H1 (cell line): ENCODE data around the gene TBC1D32. TPM values are rescaled to one million over a fixed set of nuclear protein-coding genes. Genes with fewer than 3 reads are reported as not detected.

ENCODE experiments used
- CTCF ChIA-PET: fragments of 300-600 bp; sonication (Branson Sonifier 250); formaldehyde crosslinking; loops from one replicate; lab custom pipeline; 2021; ENCODE audit not compliant: partially characterized antibody; lab: Charles Lee
- POLR2A ChIA-PET: fragments of 300-600 bp; sonication (Branson Sonifier 250); formaldehyde crosslinking; loops from one replicate; lab custom pipeline; 2021; ENCODE audit warnings: inconsistent platforms; ENCODE audit not compliant: partially characterized antibody; lab: Charles Lee
- DNase-seq, 2 experiments: peaks; one replicate each; pipeline versions ENCODE4 v3.0.0 to v3.0.0-alpha.2; 2010 to 2022; ENCODE audit warnings: low spot score in 2 of 2, low read depth in 1 of 2, mixed read lengths in 1 of 2
- FAIRE-seq: peaks from 2 replicates; lab custom pipeline; 2011; peaks lifted over from hg19 to GRCh38; lab: Jason Lieb, UNC
- H2AFZ ChIP-seq: 2 replicates; pipeline ENCODE4 v1.8.1; 2012; ENCODE audit warnings: low read length, inconsistent platforms
- H2AK5ac ChIP-seq: 2 replicates; pipeline ENCODE4 v1.6.1; 2013; ENCODE audit warnings: low read depth, low read length
- H2BK120ac ChIP-seq: replicated peaks from 2 replicates; pipeline ENCODE3; 2013; ENCODE audit warnings: low read depth, low read length, inconsistent platforms
- H2BK12ac ChIP-seq: 2 replicates; pipeline ENCODE4 v1.6.1; 2013; ENCODE audit warnings: low read depth, low read length
- H2BK15ac ChIP-seq: 2 replicates; pipeline ENCODE4 v1.6.1; 2013; ENCODE audit warnings: low read length
- H2BK20ac ChIP-seq: 2 replicates; pipeline ENCODE4 v1.6.1; 2013; ENCODE audit warnings: low read length
- H2BK5ac ChIP-seq: 2 replicates; pipeline ENCODE4 v1.6.1; 2013; ENCODE audit warnings: low read depth, low read length
- H3K14ac ChIP-seq: 2 replicates; pipeline ENCODE4 v1.6.1; 2013; ENCODE audit warnings: inconsistent platforms; ENCODE audit not compliant: insufficient read length
- H3K18ac ChIP-seq: 2 replicates; pipeline ENCODE4 v1.6.1; 2013; ENCODE audit warnings: low read length; ENCODE audit errors: extremely low read depth
- H3K23ac ChIP-seq: 2 replicates; pipeline ENCODE4 v1.6.1; 2013; ENCODE audit warnings: inconsistent platforms; ENCODE audit not compliant: insufficient read length
- H3K23me2 ChIP-seq: 2 replicates; pipeline ENCODE4 v1.6.1; 2013; ENCODE audit warnings: low read depth, low read length
- H3K27ac ChIP-seq: 2 replicates; pipeline ENCODE4 v1.6.1; 2011; ENCODE audit warnings: low read depth, low read length, inconsistent platforms
- H3K27me3 ChIP-seq, 4 experiments: replicated peaks in 1 of 4; 1 replicate in 1 of 4; 2 replicates in 3 of 4; pipeline versions ENCODE4 v1.6.1 to v1.8.1; 2011 to 2013; ENCODE audit warnings: low read length in 3 of 4, mild to moderate bottlenecking in 3 of 4, inconsistent platforms in 2 of 4, mixed read lengths in 2 of 4, moderate library complexity in 1 of 4; ENCODE audit not compliant: control insufficient read depth in 3 of 4, insufficient read depth in 3 of 4; ENCODE audit errors: extremely low read depth in 1 of 4
- H3K36me3 ChIP-seq, 4 experiments: 2 replicates each; pipeline versions ENCODE4 v1.6.1 to v1.8.1; 2011 to 2013; ENCODE audit warnings: mild to moderate bottlenecking in 4 of 4, low read length in 3 of 4, moderate library complexity in 2 of 4, control low read depth in 1 of 4, inconsistent platforms in 1 of 4; ENCODE audit not compliant: insufficient read depth in 4 of 4, control insufficient read depth in 2 of 4
- H3K4ac ChIP-seq: replicated peaks from 2 replicates; pipeline ENCODE3; 2013; ENCODE audit warnings: low read length, low read depth, mixed read lengths, inconsistent platforms; ENCODE audit not compliant: insufficient read length
- H3K4me1 ChIP-seq, 4 experiments: replicated peaks in 1 of 4; 1 replicate in 1 of 4; 2 replicates in 3 of 4; pipeline versions ENCODE4 v1.6.1 to v1.8.1; 2011 to 2013; ENCODE audit warnings: low read length in 3 of 4, inconsistent platforms in 2 of 4, mixed read lengths in 1 of 4; ENCODE audit not compliant: insufficient read depth in 4 of 4, control insufficient read depth in 3 of 4
- H3K4me2 ChIP-seq, 2 experiments: 2 replicates each; pipeline versions ENCODE4 v1.6.1 to v1.8.1; 2011 to 2013; ENCODE audit warnings: low read depth in 2 of 2, low read length in 2 of 2, control low read depth in 1 of 2, inconsistent platforms in 1 of 2, mild to moderate bottlenecking in 1 of 2; ENCODE audit not compliant: insufficient read depth in 1 of 2
- H3K4me3 ChIP-seq, 4 experiments: fragments of 200-600, 300-600 bp in 1 of 4; sonication (generic), shearing (Covaris generic), sonication (Bioruptor Twin) in 1 of 4; 2 replicates each; pipeline versions ENCODE4 v1.5.1 to v1.8.1; 2011 to 2016; ENCODE audit warnings: low read length in 4 of 4, low read depth in 3 of 4, control low read depth in 2 of 4, inconsistent platforms in 2 of 4, mild to moderate bottlenecking in 2 of 4, mixed read lengths in 1 of 4, moderate library complexity in 1 of 4; ENCODE audit not compliant: insufficient read depth in 2 of 4; ENCODE audit errors: extremely low read depth in 1 of 4
- H3K56ac ChIP-seq: replicated peaks from 2 replicates; pipeline ENCODE3; 2013; ENCODE audit warnings: low read depth, mild to moderate bottlenecking, mixed read lengths, low read length, inconsistent platforms; ENCODE audit not compliant: insufficient read length
- H3K79me1 ChIP-seq: 2 replicates; pipeline ENCODE4 v1.6.1; 2013; ENCODE audit warnings: low read depth, low read length, control low read depth
- H3K79me2 ChIP-seq, 2 experiments: 2 replicates each; pipeline versions ENCODE4 v1.6.1 to v1.8.1; 2012 to 2013; ENCODE audit warnings: low read length in 2 of 2, mild to moderate bottlenecking in 2 of 2, inconsistent platforms in 1 of 2; ENCODE audit not compliant: insufficient read depth in 2 of 2, control insufficient read depth in 1 of 2
- H3K9ac ChIP-seq, 4 experiments: replicated peaks in 1 of 4; 1 replicate in 1 of 4; 2 replicates in 3 of 4; pipeline versions ENCODE4 v1.6.1 to v1.8.1; 2011 to 2013; ENCODE audit warnings: low read depth in 3 of 4, low read length in 3 of 4, control low read depth in 2 of 4, mild to moderate bottlenecking in 2 of 4, moderate library complexity in 2 of 4, inconsistent platforms in 1 of 4; ENCODE audit errors: extremely low read depth in 1 of 4
- H3K9me3 ChIP-seq, 2 experiments: 2 replicates each; pipeline versions ENCODE4 v1.6.1 to v1.8.1; 2012 to 2013; ENCODE audit warnings: mild to moderate bottlenecking in 2 of 2, moderate library complexity in 2 of 2, control low read depth in 1 of 2, inconsistent platforms in 1 of 2, low read depth in 1 of 2, low read length in 1 of 2, mixed read lengths in 1 of 2; ENCODE audit not compliant: insufficient read depth in 2 of 2
- H4K20me1 ChIP-seq, 2 experiments: replicated peaks in 1 of 2; 2 replicates each; pipeline versions ENCODE3 to v1.8.1; 2011 to 2013; ENCODE audit warnings: inconsistent platforms in 2 of 2, low read length in 2 of 2, mild to moderate bottlenecking in 1 of 2; ENCODE audit not compliant: insufficient read depth in 2 of 2, control insufficient read depth in 1 of 2
- H4K5ac ChIP-seq: 2 replicates; pipeline ENCODE4 v1.6.1; 2013; ENCODE audit warnings: low read length, low read depth, mixed read lengths, inconsistent platforms; ENCODE audit not compliant: insufficient read length
- H4K8ac ChIP-seq: 2 replicates; pipeline ENCODE4 v1.8.0; 2013; ENCODE audit warnings: mild to moderate bottlenecking, moderate library complexity, low read length, inconsistent platforms; ENCODE audit not compliant: insufficient read depth; ENCODE audit errors: extremely low read depth
- H4K91ac ChIP-seq: replicated peaks from 2 replicates; pipeline ENCODE3; 2013; ENCODE audit warnings: low read length, mixed read lengths, inconsistent platforms; ENCODE audit not compliant: insufficient read length
- BRCA1 ChIP-seq: IDR thresholded peaks from 2 replicates; pipeline ENCODE4 v1.6.1; 2012; ENCODE audit warnings: low read depth, low read length, improper control_type of control experiment
- E2F6 ChIP-seq: IDR thresholded peaks from 2 replicates; pipeline ENCODE4 v1.6.1; 2012; ENCODE audit warnings: inconsistent platforms
- GABPA ChIP-seq: IDR thresholded peaks from 2 replicates; pipeline ENCODE4 v1.6.1; 2011; ENCODE audit warnings: mild to moderate bottlenecking, low read length, moderate library complexity, borderline replicate concordance; ENCODE audit not compliant: insufficient read depth
- KDM5A ChIP-seq: fragments of 200-600 bp; IDR thresholded peaks from 2 replicates; pipeline ENCODE4 v1.7.1; 2012; ENCODE audit warnings: mild to moderate bottlenecking, low read length, inconsistent platforms, mixed read lengths
- RBBP5 ChIP-seq: IDR thresholded peaks from 2 replicates; pipeline ENCODE4 v1.7.1; 2012; ENCODE audit warnings: low read depth, mild to moderate bottlenecking, inconsistent platforms, low read length, moderate library complexity, borderline replicate concordance
- SIRT6 ChIP-seq: IDR thresholded peaks from one replicate; pipeline ENCODE4 v1.7.1; 2012; ENCODE audit warnings: low read length, inconsistent platforms
- TEAD4 ChIP-seq: IDR thresholded peaks from 2 replicates; pipeline ENCODE4 v1.6.1; 2012; ENCODE audit warnings: low read depth, low read length, inconsistent platforms, mixed read lengths
- WGBS, 2 experiments: shearing (Covaris generic) in 1 of 2; methylation state at CpG; one replicate each; pipeline versions ENCODE4 v1.1.6 to v1.1.7; 2013 to 2015; ENCODE audit warnings: low lambda C conversion rate in 2 of 2, mixed read lengths in 2 of 2, inconsistent platforms in 1 of 2, low coverage in 1 of 2, missing lambda C conversion rate in 1 of 2; ENCODE audit not compliant: insufficient replicate concordance in 2 of 2, insufficient coverage in 1 of 2, insufficient read length in 1 of 2; ENCODE audit errors: extremely low coverage in 1 of 2, missing lambda C conversion rate in 1 of 2; 5-methylcytosine and 5-hydroxymethylcytosine counted together
- polyA plus RNA-seq, 7 experiments: library from polyadenylated mRNA; depleted of rRNA in 3 of 7; stranded (reverse) in 5 of 7; unstranded in 2 of 7; fragments of >200 nt in 5 of 7; fragments of 200-250 nt in 2 of 7; gene quantifications; 1 replicate in 5 of 7; 2 replicates in 1 of 7; 4 replicates in 1 of 7; pipeline versions ENCODE4 v1.2.1 to v1.2.3, GENCODE V29; 2011 to 2013; ENCODE audit warnings: missing spikeins in 2 of 7, mixed read lengths in 2 of 7
- total RNA-seq: library from RNA; stranded (reverse); fragmentation: NEBNext Ultra II Directional; extraction: Animal tissue kit (Norgen Biotek cat#: 25700); gene quantifications from 2 replicates; pipeline ENCODE4 v1.2.1, GENCODE V29; 2021
- TF ChIP-seq, protein P1 (sequence below): IDR thresholded peaks from 2 replicates; pipeline ENCODE4 v1.6.1; 2012; ENCODE audit warnings: inconsistent platforms

TBC1D32 gene
- total and polyA plus RNA-seq, 2 of the 8 experiments (the other 6 are each of a cell fraction or from before 2014, with no cell fraction given) = 5.3 to 7.1 TPM

DNA sequence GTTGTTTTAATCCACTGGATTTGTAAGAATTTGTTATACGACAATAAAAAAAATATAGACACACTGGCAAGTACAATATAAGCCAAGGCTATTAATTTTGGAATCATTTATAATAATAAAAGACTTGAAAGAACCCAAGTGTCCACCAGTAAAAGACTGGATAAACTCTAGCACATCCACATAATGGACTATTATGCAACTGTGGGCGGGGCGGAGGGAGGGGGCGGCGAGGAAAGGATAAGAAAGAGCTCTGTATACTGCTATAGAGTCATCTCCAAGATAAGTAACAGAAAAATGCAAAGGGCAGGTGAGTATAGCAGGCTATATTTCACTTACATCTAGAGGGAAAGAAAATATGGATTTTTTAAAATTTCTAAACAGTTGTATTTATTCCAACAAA is 123.3 kb downstream of the TBC1D32 start:
- no peaks in the 10 kb centered on the region for H4K20me1 ChIP-seq
- no peak overlapping the region for H3K27ac ChIP-seq
- H3K4me1 ChIP-seq = no peaks in the 10 kb centered on the region
- H2BK20ac ChIP-seq = no peak overlapping the region
- no peak overlapping the region for H3K56ac ChIP-seq
- H4K91ac ChIP-seq = no peak overlapping the region
- H3K79me2 ChIP-seq = no peaks in the 10 kb centered on the region
- FAIRE-seq = no peak
- H2BK15ac ChIP-seq = no peak overlapping the region
- H3K36me3 ChIP-seq = no peaks in the 10 kb centered on the region; a peak in 1 of 8 replicates
- 89% methylated on average over 5 of the region's 5 CpGs; no CpG with 5 or more reads in 1 of the 2 experiments for WGBS, 2 experiments
- H3K9me3 ChIP-seq = no peaks in the 10 kb centered on the region
- ChIA-PET POLR2A (no interaction called here), CTCF (interaction anchor here (2.3 kb wide), 1 partner anchor 12 kb away, joined by 5 read pairs; no protein-coding TSS in a partner anchor)
- H4K5ac ChIP-seq = no peak overlapping the region
- H3K4me3 ChIP-seq = no peak overlapping the region
- H3K14ac ChIP-seq = no peak overlapping the region
- no peak overlapping the region for H3K9ac ChIP-seq
- no peak overlapping the region for H3K4me2 ChIP-seq
- no peak overlapping the region for H2AFZ ChIP-seq
- no peak overlapping the region for H4K8ac ChIP-seq
- H3K27me3 ChIP-seq = no peaks in the 10 kb centered on the region
- no peaks in the 10 kb centered on the region for H3K23me2 ChIP-seq
- H2BK12ac ChIP-seq = no peak overlapping the region
- TF ChIP-seq KDM5A (no peak), E2F6 (no peak), SIRT6 (no peak), BRCA1 (no peak), GABPA (no peak), TEAD4 (no peak), RBBP5 (no peak)
- TF ChIP-seq, protein P1, sequence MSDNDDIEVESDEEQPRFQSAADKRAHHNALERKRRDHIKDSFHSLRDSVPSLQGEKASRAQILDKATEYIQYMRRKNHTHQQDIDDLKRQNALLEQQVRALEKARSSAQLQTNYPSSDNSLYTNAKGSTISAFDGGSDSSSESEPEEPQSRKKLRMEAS = no peak
- H3K79me1 ChIP-seq = no peaks in the 10 kb centered on the region
- no peak overlapping the region for H3K23ac ChIP-seq
- no peak for DNase-seq
- H2BK5ac ChIP-seq = no peak overlapping the region
- no peak overlapping the region for H3K18ac ChIP-seq
- H2BK120ac ChIP-seq = no peak overlapping the region
- H3K4ac ChIP-seq = no peak overlapping the region
- no peak overlapping the region for H2AK5ac ChIP-seq
